GM21526 (cell line): ENCODE results near the gene GNA15.
A peak's percentile ranks its signal among the peaks of the same experiment; 100 is the strongest.
"Not testable (repeated sequence)": the region's sequence is repeated elsewhere in the genome, so short reads cannot be mapped to it uniquely, and the experiment has no call there.

Experiments
- ATAC-seq: cut with Tn5 transposase; IDR thresholded peaks from one replicate; pipeline ENCODE4 v1.9.1; 2021; ENCODE audit warnings: moderate library complexity; ENCODE audit not compliant: unreplicated experiment, low FRiP score

Gene GNA15

DNA sequence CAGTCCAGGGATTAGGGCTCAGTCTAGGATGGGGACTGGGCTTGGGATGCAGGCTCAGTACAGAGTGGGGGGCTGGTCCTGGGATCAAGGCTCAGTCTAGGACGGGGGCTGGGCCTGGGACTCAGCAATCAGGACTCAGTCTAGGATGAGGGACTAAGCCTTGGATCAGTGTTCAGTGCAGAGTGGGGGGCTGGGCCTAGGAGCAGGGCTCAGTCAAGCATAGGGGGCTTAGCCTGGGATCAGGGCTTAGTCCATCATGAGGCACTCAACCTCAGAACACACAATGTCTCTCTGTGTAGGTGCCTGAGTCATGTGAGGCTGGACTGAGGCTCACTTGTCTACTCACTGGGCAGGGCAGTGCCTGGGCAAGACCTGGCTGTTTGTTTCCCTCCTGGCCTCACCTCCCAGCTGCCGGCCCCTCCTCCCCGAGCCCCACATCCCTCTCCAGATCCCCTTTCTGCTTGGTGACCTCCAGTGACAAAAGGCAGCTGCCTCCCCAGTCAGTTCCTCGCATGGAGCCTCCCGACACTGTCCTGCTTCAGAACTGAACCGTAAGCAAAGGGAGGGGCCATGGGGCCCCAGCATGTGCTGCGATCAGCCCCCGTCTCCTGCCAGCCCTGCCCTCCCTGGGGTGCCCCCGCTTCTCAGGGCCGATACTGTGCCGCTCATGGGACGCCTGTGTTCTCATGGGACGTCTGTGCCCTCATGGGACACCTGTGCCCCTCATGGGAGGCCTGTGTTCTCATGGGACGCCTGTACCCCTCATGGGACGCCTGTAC is 36.2 kb downstream of the GNA15 start:
- no peak for ATAC-seq

DNA sequence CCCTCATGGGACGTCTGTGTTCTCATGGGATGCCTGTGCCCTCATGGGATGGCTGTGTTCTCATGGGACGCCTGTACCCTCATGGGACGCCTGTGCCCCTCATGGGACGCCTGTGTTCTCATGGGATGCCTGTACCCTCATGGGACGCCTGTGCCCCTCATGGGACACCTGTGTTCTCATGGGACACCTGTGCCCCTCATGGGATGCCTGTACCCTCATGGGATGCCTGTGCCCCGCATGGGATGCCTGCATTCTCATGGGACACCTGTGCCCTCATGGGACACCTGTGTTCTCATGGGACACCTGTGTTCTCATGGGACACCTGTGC is 36.8 kb downstream of the GNA15 start:
- ATAC-seq, result not testable (repeated sequence)

DNA sequence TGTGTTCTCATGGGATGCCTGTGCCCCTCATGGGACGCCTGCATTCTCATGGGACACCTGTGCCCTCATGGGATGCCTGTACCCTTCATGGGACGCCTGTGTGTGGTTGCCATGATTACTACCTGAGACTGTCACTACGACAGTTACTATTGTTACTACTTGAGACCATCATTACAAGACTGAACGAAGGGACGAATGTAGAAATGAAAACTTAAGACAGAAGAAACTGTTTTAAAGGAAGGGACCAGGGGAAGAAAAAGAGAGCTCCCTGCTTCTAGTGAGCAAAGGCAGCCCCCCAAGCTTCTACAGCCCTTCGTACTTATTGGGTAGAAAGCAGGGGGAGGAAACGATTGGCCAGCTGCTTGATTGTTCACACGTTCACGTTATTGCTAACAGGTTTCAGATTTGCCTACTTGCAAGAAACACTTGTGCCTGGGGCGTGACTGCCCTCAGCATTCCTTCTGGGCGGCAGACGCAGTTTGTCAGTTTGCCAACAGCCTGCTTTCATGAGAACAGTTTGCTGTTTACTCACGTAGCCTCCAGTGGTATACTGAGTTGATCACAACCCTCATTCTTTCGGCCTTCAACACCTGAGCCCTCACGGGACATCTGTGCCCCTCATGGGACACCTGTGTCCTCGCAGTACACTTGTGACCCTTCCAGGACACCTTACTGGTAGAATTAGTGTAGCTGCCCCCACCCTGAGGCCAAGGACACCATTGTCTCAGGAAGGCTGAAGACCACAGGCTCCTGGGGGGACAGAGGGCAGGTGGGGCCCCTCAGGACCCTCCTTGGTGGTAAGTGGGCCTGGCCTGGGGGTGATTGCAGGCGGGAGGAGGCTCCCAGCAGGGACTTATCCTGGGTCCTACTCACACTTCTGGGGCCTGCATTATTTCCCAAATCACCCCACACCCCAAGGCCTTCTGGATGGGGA is 40.2 kb downstream of the GNA15 start:
- ATAC-seq, result no peak

DNA sequence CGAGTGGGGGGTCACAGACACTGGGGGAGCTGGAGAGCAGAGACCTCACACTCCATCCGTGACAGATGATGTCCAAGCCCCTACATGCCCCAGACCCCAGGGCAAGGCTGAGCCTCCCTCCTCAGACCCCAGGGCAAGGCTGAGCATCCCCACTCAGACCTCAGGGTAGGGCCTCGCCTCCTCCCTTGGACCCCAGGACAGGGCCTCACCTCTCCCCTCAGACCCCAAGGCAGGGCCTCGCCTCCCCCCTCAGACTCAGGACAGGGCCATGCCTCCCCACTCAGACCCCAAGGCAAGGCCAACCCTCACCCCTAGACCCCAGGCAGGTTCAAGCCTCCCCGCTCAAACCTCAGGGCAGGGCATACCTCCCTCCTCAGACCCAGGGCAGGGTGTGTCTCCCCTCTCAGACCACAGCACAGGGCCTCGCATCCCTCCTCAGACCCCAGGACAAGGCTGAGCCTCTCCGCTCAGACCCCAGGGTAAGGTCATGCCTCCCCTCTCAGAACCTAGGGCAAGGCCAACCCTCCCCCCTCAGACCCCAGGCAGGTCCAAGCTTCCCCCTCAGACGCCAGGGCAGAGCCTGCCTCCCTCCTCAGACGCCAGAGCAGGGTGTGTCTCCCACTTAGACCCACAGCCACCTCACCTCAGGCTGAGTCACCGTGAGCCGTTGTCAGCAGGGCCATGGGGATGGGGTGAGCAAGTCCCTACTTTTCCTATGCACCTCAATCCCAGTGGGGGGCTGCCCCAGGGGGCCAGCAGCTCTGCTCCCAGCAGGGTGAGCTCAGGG is 41.1 kb downstream of the GNA15 start:
- ATAC-seq, result no peak

DNA sequence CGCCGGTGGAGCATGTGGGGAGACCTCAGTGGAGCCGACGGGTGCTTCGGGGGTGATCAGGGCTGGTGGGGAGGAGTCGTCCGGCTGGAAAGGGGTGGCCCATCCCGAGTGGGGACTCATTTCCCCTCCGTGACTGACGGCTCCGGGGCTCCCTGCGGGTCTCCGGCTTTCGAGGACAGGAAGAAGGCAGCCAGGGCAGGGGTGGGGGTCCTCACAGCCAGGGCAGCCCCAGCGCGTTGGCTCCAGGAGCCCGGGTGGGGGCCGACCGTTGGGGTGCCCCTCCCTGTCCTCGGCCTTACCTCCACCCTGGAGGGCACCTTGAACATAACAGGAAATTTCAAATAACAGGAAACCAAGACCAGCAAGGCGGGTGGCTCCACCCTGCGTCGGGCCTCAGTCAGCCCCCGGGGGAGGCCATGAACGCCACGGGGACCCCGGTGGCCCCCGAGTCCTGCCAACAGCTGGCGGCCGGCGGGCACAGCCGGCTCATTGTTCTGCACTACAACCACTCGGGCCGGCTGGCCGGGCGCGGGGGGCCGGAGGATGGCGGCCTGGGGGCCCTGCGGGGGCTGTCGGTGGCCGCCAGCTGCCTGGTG is 42.6 kb downstream of the GNA15 start, which contains the start of gene S1PR4:
S1PR4 (plus strand) TSS at position 393 of the 596 bp plus-strand sequence; CDS start at position 417, 24 bp downstream.
- no peak for ATAC-seq

DNA sequence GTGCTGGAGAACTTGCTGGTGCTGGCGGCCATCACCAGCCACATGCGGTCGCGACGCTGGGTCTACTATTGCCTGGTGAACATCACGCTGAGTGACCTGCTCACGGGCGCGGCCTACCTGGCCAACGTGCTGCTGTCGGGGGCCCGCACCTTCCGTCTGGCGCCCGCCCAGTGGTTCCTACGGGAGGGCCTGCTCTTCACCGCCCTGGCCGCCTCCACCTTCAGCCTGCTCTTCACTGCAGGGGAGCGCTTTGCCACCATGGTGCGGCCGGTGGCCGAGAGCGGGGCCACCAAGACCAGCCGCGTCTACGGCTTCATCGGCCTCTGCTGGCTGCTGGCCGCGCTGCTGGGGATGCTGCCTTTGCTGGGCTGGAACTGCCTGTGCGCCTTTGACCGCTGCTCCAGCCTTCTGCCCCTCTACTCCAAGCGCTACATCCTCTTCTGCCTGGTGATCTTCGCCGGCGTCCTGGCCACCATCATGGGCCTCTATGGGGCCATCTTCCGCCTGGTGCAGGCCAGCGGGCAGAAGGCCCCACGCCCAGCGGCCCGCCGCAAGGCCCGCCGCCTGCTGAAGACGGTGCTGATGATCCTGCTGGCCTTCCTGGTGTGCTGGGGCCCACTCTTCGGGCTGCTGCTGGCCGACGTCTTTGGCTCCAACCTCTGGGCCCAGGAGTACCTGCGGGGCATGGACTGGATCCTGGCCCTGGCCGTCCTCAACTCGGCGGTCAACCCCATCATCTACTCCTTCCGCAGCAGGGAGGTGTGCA is 43.3 kb downstream of the GNA15 start:
- no peak for ATAC-seq

DNA sequence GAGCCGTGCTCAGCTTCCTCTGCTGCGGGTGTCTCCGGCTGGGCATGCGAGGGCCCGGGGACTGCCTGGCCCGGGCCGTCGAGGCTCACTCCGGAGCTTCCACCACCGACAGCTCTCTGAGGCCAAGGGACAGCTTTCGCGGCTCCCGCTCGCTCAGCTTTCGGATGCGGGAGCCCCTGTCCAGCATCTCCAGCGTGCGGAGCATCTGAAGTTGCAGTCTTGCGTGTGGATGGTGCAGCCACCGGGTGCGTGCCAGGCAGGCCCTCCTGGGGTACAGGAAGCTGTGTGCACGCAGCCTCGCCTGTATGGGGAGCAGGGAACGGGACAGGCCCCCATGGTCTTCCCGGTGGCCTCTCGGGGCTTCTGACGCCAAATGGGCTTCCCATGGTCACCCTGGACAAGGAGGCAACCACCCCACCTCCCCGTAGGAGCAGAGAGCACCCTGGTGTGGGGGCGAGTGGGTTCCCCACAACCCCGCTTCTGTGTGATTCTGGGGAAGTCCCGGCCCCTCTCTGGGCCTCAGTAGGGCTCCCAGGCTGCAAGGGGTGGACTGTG is 44.0 kb downstream of the GNA15 start:
- ATAC-seq, result no peak

DNA sequence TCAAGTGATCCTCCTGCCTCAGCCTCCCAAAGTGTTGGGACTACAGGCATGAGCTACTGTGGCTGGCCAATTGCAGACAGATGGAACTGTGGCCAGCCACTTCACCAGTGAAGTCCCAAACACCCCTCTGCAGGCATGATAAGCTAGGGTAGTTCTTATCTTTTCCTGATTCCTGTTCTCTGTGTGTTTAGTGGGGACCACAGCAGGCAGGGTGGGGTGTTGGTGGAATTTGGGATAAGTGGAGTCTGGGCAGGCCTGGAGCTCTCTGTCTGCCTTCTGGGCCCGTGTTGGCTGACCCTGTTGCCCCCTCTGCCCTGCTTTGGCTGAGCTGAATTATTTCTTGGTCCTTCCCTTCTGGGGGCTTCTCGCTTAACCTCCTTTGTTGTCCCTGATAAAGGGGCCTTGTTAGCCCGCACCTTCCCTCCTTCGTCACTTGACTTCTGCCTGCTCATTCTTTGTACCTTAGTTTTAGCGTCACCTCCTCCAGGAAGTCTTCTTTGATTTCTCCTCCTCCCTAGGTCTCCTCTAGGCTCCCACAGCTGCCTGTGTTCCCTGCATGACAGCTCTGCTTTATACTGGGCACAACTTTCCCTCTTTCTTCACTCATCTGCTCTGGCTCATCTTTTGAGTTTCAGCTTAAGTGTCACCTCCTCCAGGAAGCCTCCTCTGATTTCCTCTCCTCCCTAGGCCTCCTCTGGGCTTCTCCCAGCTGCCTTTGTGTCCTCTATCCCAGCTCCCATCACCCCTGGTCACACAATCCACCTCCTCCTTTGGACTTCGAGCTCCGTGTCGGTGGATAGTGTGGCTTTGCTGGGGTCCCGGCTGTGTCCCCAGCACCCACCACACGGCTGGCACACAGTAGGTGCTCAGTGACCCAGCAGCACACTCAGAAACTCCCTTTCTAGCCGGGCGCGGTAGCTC is 48.1 kb downstream of the GNA15 start:
- no peak for ATAC-seq

DNA sequence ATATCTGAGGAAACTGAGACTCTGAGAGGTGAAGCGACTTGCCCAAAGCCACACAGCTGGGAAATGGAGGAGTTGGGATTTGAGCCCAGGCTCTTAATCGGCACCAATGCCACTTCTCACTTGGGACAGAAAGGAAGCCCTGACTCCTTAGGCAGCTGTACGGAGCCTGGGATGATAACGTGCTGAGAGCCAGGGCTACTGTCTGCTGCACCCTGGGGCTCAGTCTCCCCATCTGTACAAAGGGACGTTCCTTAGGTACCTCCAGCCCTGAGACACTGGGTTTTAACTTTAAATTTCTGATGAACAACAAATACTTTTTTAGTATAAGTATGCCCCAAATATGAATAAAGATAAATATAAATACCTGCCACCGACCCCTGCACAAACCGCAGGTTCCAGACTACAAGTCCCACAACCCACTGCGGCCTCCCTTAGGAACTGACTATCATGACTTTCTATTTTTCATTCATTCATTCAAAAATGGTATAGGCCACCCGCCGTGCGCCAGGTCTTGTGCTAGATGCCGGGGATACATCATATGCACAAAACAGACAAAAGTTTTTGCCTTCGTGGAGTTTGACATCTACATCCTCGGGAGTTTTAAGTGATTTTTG is 49.1 kb downstream of the GNA15 start:
- peak; percentile 24 for ATAC-seq

DNA sequence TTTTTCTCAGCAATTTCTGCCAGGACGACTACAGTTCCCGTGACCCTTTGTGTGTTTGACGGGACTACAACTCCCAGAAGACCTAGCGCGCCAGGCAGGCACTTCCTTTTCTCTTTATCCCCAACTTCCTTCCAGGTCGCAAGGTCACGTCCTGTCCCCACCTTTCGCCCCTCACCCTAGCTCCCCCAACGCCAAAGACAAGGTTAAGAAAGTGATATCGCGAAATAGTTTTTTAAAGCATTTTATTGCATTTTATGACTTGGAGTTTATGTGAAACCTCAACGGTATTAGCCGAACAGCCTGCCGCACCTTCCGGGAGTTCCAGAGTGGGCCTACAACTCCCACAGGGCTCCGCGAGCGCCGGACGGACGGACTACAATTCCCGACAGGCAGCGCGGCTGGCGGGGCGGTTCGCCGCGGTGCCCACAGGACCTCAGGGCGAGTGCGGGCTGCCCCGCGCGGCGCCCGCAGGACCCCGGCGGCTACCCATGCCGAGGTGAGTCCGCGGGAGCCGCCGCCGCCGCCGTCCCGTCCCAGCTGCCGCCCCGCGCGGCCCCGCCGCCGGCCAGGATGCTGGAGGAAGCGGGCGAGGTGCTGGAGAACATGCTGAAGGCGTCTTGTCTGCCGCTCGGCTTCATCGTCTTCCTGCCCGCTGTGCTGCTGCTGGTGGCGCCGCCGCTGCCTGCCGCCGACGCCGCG is 49.8 kb downstream of the GNA15 start, which contains the start of gene NCLN:
NCLN (plus strand) TSS at position 470 of the 699 bp plus-strand sequence; CDS start at position 571, 101 bp downstream.
- peak; percentile 58 for ATAC-seq

DNA sequence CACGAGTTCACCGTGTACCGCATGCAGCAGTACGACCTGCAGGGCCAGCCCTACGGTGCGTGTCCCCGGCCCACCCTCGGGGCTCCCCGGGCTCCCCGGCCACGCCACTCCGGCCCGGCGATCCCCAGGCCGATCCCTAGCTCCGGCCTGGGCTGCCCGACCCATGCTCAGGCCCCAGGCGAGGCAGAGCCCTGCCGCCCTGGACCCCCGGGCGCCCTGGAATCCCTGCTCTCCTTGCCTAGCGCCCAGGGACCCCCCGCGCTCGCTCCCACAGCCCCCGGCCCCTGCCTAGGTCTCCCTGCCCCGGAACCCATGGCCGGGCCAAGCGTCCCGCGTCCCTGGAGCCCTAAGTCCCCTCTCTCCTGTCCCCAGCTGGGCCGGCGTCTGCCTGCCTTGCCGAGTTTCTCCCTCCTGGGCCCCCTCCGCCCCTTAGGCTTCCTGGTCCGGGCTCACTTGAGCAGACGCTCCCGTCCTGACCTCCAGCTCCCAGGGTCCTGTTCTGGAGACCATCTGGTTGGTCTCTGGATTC is 50.4 kb downstream of the GNA15 start:
- no peak for ATAC-seq

DNA sequence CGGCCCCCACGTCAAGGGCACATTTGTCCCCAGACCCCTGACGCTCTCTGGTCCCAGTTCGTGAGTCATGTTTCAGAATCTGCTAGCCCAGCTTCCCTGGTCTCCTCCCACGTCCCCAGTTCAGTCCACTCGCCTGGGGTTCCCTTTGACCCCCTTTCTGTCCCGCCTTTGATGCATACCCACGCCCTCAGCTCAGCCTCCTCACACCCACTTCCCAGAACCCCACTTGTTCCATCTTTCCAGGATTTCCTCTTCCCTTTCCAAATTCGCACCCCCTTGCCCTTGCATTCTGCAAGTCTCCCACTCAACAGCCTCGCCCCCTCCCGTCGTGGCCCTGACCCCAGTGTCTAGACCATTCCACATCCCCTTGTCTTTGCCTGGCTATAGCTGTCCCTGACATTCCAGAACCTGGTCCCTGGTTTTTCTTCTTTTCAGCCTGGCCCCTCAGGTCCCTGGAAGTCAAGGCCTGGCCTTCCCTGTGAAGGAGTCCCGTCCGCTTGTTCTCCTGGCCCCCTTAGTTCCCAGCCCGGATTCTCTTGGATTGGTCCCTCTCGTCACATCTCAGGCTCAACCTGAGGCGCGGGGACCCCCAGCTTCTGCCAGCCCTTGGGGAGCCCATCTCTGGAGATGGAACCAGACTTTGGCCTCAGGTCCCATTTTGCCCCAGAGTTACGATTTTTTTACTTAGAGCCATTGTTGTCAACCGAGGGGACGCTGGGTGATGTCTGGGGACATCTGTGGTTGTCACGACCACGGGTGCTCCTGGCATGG is 51.2 kb downstream of the GNA15 start:
- ATAC-seq, result no peak

DNA sequence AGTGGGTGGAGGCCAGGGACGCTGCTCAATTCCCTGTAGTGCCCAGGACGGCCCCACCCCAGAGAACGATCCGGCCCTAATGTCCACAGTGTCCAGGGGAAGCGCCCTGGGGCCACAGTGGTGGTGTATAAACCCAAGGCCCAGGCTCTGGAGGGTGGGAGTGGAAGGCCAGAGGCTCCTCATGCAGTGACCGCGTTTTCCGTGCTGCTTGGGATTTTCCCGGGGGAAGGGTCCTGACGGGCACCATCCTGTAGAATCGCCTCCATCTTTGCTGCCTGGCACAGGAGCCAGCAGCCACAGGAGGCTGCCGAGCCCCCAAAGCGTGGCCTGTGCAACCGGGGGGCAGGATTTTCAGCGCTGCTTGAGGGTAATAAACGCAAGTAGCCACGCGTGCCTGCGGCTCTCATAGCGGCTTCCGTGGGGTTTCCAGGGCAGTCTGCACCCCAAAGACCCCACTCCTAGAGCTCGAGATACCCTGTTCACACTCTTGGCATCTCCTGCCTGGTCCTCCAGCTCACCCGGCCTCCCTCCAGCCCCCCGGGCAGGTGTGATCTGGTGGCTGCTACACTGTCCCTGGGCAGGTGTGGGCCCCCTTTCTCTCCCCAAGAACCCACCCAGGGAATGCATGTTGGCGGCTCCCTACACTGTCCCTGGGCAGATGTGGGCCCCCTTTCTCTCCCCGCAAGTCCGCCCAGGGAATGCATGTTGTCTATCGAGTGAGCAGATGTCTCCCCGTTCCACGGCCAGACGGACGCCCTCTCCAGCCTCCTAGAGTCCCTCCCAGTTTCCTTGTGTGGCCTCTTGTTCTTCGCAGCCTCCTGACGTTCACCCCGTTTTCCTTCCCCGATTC is 52.1 kb downstream of the GNA15 start:
- no peak for ATAC-seq

DNA sequence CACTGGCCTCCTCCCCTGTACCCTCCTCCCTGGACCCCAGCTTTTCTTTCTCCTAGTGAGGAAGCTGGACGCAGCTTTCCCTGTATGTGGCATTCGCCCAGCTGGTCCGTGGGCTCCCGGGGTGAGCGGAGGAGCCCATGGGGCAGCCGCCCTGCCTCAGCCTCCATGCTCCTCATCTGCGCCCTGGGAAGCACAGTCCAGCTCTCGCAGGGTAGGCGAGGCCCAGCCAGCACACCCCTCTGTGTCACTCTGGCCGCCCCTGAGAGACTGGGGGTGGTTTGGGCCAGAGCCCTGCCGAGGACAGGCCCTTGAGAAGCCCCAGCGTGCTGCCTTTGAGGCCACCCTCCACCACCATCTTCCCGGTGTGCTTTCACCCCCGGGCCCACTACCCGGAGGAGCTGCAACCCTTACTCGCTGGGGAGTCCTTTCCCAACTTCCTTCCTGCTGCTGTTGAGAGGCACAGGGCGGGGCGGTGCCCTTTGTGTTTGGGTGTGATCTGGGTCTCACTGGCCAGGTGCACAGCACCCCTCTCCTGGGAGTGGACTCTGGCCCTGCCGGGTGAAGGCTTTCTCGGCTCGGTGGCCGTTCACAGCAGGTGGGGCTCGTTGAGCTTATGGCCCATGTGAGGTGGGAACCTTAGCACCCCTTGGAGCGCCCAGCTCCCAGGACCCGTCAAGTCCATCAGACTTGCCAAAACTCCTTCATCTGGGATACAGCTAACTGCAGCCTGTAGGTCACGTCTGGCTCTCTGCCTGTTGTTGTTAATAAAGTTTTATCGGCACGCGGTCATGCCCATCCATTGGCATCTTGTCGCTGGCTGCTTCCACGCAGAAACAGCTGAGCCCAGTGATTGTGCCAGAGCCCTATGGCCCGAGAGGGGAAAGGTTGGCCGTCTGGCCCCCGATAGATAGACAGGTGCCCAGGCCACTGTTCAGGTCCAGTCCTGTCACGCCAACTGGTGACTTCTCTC is 53.1 kb downstream of the GNA15 start:
- ATAC-seq, result no peak
